ENCODE measurements around the gene ZNF805. TPM values are rescaled to one million over a fixed set of nuclear protein-coding genes. Genes with fewer than 3 reads are reported as not detected.

ZNF805 gene
- total RNA-seq, 2 donors from 2014 or later, result 6.2 to 11.4 TPM

GRCh38 chr19:57239982-57240310 is 486 bp upstream of the ZNF805 start:
- intact Hi-C loops (cut with DNase I), result loop anchor here (5.0 kb wide), 1 partner anchor 42 kb away; the partner anchor contains the start of gene ZNF460
- H3K9ac ChIP-seq (ENCODE audit: low read depth in 2 of 2, low read length in 2 of 2), result peak overlapping the region; percentile 79 to 88
- H3K4me3 ChIP-seq, result peak overlapping the region; percentile 94
- TF ChIP-seq CTCF (IDR thresholded peaks at IDR 0.05), result no peak
- no peaks in the 10 kb centered on the region for H3K27me3 ChIP-seq
- H3K9me3 ChIP-seq, result no peaks in the 10 kb centered on the region
- peaks cover 17% of the 10 kb centered on the region for H3K4me1 ChIP-seq
- peak overlapping the region; percentile 80 for H3K27ac ChIP-seq
- no peak for DNase-seq
- H3K36me3 ChIP-seq, result no peaks in the 10 kb centered on the region

DNA sequence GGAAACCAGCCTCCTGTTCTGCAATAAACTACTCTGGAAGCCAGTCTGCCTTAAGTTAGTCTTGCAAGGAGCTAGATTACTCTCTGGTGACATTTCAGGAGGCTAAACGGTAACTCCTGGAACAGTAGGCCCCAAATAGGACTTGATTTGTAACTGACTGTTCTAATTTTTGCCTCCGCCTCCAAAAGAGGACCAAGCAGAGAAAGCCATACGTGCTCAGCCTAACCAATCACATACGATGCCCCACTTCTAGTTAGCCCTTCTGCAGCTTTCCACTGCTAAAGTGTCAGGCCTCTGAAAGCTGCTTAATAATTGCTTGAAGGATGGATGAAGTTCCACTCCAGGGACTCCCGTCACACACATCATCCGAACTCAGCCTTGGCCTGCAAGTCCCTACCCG is 744 bp downstream of the ZNF805 start:
- H3K4me1 ChIP-seq, result peaks cover 17% of the 10 kb centered on the region
- H3K4me3 ChIP-seq, result peak overlapping the region; percentile 94
- no peak for DNase-seq
- H3K9me3 ChIP-seq, result no peaks in the 10 kb centered on the region
- H3K27ac ChIP-seq, result peak overlapping the region; percentile 80
- intact Hi-C loops (cut with DNase I), result loop anchor here (5.0 kb wide), 1 partner anchor 41 kb away; the partner anchor contains the start of gene ZNF460
- TF ChIP-seq CTCF (IDR thresholded peaks at IDR 0.05), result no peak
- H3K9ac ChIP-seq (ENCODE audit: low read depth in 2 of 2, low read length in 2 of 2), result peak overlapping the region; percentile 79 to 88
- H3K27me3 ChIP-seq, result no peaks in the 10 kb centered on the region
- no peaks in the 10 kb centered on the region for H3K36me3 ChIP-seq

DNA sequence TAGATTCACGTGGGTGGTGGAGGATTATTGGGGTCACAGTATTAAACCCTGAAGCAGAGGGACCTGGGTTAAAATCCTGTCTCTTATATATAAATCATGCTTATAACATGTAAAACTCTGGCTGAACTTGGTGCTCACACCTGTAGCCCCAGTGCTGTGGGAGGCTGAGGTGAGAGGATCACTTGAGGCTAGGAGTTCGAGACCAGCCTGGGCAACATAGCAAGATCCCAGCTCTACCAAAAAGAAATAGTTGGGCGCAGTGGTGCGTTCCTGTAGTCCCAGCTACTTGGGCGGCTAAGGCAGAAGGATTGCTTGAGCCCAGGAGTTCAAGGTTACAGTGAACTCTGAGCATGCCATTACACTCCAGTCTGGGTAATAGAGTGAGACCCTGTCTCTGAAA is 2.4 kb downstream of the ZNF805 start:
- no peaks in the 10 kb centered on the region for H3K36me3 ChIP-seq
- intact Hi-C loops (cut with DNase I), result loop anchor here (5.0 kb wide), 1 partner anchor 39 kb away; the partner anchor contains the start of gene ZNF460

GRCh38 chr19:57244513-57244912 is 4.1 kb downstream of the ZNF805 start:
- H3K9me3 ChIP-seq, result no peaks in the 10 kb centered on the region
- no peak overlapping the region for H3K9ac ChIP-seq (ENCODE audit: low read depth in 2 of 2, low read length in 2 of 2)
- DNase-seq, result no peak
- H3K27me3 ChIP-seq, result no peaks in the 10 kb centered on the region
- H3K4me1 ChIP-seq, result peaks cover 17% of the 10 kb centered on the region
- H3K27ac ChIP-seq, result no peak overlapping the region
- TF ChIP-seq CTCF (IDR thresholded peaks at IDR 0.05), result no peak
- no peak overlapping the region for H3K4me3 ChIP-seq
- peaks cover 7% of the 10 kb centered on the region for H3K36me3 ChIP-seq
- intact Hi-C loops (cut with DNase I), result loop anchor here (5.0 kb wide), 1 partner anchor 38 kb away; the partner anchor contains the start of gene ZNF460

More for the DNA sequence above, 2.4 kb downstream of the ZNF805 start:
- Histone ChIP-seq H3K9me3 (no peaks in the 10 kb centered on the region), H3K27me3 (no peaks in the 10 kb centered on the region), H3K4me1 (peaks cover 17% of the 10 kb centered on the region), H3K27ac (no peak overlapping the region), H3K9ac (ENCODE audit: low read depth in 2 of 2, low read length in 2 of 2) (no peak overlapping the region), H3K4me3 (no peak overlapping the region)
- no peak for DNase-seq
- no peak for TF ChIP-seq CTCF (IDR thresholded peaks at IDR 0.05)

GRCh38 chr19:57245066-57245465 is 4.6 kb downstream of the ZNF805 start:
- H3K36me3 ChIP-seq, result peaks cover 7% of the 10 kb centered on the region
- intact Hi-C loops (cut with DNase I), result no loop called here
- no peaks in the 10 kb centered on the region for H3K9me3 ChIP-seq
- H3K27me3 ChIP-seq, result no peaks in the 10 kb centered on the region
- no peak for TF ChIP-seq CTCF (IDR thresholded peaks at IDR 0.05)
- no peak overlapping the region for H3K27ac ChIP-seq
- DNase-seq, result no peak
- no peak overlapping the region for H3K4me3 ChIP-seq
- H3K4me1 ChIP-seq, result peaks cover 17% of the 10 kb centered on the region
- no peak overlapping the region for H3K9ac ChIP-seq (ENCODE audit: low read depth in 2 of 2, low read length in 2 of 2)

Measured in colonic mucosa (tissue), 4 donors.